Brain microvascular endothelial cell (primary cell): Measurements from ENCODE around the gene ABLIM2.
A peak's percentile ranks its signal among the peaks of the same experiment; 100 is the strongest.

Experiments used
- DNase-seq: peaks from one replicate; pipeline ENCODE4 v3.0.0-alpha.2; 2020
- H3K27ac ChIP-seq: fragments of 250-450 bp; sonication (Bioruptor Pico); 2 replicates; pipeline ENCODE4 v1.5.1; 2020; ENCODE audit warnings: mild to moderate bottlenecking, moderate library complexity
- H3K27me3 ChIP-seq: fragments of 250-450 bp; sonication (Bioruptor Pico); replicated peaks from 2 replicates; pipeline ENCODE4 v1.5.1; 2020; ENCODE audit warnings: mild to moderate bottlenecking
- H3K36me3 ChIP-seq: fragments of 250-450 bp; sonication (Bioruptor Pico); replicated peaks from 2 replicates; pipeline ENCODE4 v1.5.1; 2020; ENCODE audit warnings: mild to moderate bottlenecking
- H3K4me3 ChIP-seq: 2 replicates; pipeline ENCODE4 v1.5.1; 2011; ENCODE audit warnings: low read depth, mild to moderate bottlenecking, control low read depth, low read length, moderate library complexity
- in situ Hi-C: cut with HindIII; loops from 2 replicates; pipeline ENCODE4 v1.10.0; 2017; ENCODE audit warnings: low sequenced_read_pairs, low pct_ligation_motif_present
- TF ChIP-seq, protein P1 (sequence below): IDR thresholded peaks from 2 replicates; pipeline ENCODE4 v1.5.1; 2011; ENCODE audit warnings: low read depth, mild to moderate bottlenecking, moderate library complexity, low read length, control low read depth, inconsistent platforms; ENCODE audit errors: missing control alignments

ABLIM2 gene

DNA sequence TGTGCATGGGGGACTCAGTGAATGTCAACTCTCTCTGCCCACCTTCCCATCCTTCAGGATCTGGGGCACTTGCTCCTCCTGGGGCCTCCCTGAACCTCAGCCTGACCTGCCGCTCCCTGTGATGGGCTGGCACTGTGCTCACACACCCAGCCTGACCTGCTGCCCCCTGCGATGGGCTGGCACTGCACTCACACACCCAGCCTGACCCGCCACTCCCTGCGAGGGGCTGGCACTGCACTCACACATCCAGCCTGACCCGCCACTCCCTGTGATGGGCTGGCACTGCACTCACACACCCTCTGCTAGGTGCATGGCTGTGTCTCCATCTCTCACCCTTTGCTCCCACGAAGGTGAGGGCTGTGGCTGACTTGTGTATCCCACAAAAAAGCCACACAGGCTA is 103.4 kb downstream of the ABLIM2 start:
- in situ Hi-C loops: no loop called here
- Histone ChIP-seq H3K4me3 (no peak overlapping the region), H3K36me3 (no peaks in the 10 kb centered on the region), H3K27ac (no peak overlapping the region), H3K27me3 (peaks cover 3% of the 10 kb centered on the region)
- no peak for DNase-seq
- TF ChIP-seq, protein P1, sequence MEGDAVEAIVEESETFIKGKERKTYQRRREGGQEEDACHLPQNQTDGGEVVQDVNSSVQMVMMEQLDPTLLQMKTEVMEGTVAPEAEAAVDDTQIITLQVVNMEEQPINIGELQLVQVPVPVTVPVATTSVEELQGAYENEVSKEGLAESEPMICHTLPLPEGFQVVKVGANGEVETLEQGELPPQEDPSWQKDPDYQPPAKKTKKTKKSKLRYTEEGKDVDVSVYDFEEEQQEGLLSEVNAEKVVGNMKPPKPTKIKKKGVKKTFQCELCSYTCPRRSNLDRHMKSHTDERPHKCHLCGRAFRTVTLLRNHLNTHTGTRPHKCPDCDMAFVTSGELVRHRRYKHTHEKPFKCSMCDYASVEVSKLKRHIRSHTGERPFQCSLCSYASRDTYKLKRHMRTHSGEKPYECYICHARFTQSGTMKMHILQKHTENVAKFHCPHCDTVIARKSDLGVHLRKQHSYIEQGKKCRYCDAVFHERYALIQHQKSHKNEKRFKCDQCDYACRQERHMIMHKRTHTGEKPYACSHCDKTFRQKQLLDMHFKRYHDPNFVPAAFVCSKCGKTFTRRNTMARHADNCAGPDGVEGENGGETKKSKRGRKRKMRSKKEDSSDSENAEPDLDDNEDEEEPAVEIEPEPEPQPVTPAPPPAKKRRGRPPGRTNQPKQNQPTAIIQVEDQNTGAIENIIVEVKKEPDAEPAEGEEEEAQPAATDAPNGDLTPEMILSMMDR: no peak

DNA sequence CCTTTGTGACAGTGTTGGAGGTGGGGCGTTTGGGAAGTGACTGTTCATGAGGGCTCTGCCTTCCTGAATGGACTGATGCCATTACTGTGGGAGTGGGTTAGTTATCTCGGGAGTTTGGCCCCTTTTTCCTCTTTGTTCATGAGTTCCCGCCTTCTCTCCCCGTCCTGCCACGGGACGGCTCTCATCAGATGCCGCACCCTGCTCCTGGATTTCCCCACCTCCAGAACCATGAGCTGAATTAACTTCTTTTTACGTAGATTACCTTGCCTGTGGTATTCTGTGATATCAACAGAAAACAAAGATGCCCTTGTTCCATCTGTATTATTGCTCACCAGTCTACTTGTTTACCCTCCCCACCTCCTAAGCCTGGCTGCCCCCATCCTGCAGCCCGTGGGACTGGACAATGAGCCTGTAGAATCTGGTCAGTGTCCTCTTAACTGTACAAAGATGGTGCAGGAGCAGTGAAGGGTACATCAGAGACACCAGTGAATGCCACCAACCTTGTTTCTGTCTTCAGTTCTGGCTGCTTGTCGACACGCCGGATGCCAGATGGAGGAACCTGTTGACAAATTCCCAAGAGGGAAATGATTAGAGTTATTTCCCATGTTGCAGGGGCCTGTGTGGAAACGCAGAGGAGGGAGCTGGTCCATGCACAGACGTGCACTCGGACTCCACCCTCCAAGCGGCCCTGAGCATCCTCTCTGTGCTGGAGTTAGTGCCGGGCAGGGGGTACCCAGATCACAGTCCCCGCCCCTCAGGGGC is 104.7 kb downstream of the ABLIM2 start:
- in situ Hi-C loops: no loop called here
- DNase-seq: no peak
- TF ChIP-seq, protein P1: no peak
- no peak overlapping the region for H3K4me3 ChIP-seq
- H3K27ac ChIP-seq: no peak overlapping the region
- no peaks in the 10 kb centered on the region for H3K36me3 ChIP-seq
- peaks cover 7% of the 10 kb centered on the region for H3K27me3 ChIP-seq

DNA sequence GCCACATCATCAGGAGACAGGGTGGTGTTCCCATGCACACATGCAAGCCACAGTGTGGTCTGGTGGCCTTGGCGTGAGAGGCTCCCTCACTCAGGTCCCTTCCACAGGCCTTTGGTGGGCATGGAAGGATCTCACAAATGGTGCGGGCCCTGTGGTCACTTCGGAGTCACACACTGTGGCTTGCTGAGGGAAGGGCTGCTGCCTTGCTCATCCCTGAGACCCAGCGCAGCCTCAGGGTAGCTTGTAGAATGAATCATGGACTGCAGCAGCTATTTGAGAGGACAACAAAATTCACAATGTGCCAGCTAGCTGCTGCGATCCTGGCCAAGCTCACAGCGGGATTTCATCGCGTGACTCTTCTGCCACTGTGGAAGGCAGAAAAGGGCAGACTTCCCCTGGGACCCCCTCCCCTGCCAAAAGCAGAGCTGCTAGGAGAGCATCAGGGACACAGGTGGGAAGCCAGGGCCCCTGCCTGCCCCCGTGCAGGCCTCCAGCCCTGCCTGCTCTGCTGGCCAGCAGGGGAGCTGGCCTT is 106.4 kb downstream of the ABLIM2 start:
- in situ Hi-C loops: no loop called here
- Histone ChIP-seq H3K27ac (no peak overlapping the region), H3K27me3 (peaks cover 7% of the 10 kb centered on the region), H3K36me3 (no peaks in the 10 kb centered on the region), H3K4me3 (no peak overlapping the region)
- no peak for DNase-seq
- TF ChIP-seq, protein P1: no peak

DNA sequence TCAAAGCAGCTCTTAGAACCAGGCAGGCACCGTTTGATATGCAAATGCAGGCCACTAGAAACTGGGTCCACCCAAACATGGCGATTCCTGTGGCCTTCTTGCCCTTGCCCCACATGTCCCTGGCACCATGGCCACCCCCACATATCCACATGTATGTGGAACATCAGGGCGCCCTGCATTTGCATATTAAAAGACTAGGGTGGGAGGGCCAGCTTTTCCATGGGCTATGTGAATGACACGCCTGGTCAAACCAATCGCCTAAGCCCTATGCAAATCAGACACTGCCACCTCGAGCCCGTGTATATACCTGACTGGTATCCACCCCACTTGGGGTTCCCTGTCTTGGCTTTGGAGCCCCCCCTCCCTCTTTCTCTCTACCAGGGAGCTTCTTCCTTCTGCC is 107.0 kb downstream of the ABLIM2 start:
- H3K27ac ChIP-seq: no peak overlapping the region
- TF ChIP-seq, protein P1: no peak
- in situ Hi-C loops: no loop called here
- DNase-seq: no peak
- no peak overlapping the region for H3K4me3 ChIP-seq
- peaks cover 7% of the 10 kb centered on the region for H3K27me3 ChIP-seq
- H3K36me3 ChIP-seq: no peaks in the 10 kb centered on the region

DNA sequence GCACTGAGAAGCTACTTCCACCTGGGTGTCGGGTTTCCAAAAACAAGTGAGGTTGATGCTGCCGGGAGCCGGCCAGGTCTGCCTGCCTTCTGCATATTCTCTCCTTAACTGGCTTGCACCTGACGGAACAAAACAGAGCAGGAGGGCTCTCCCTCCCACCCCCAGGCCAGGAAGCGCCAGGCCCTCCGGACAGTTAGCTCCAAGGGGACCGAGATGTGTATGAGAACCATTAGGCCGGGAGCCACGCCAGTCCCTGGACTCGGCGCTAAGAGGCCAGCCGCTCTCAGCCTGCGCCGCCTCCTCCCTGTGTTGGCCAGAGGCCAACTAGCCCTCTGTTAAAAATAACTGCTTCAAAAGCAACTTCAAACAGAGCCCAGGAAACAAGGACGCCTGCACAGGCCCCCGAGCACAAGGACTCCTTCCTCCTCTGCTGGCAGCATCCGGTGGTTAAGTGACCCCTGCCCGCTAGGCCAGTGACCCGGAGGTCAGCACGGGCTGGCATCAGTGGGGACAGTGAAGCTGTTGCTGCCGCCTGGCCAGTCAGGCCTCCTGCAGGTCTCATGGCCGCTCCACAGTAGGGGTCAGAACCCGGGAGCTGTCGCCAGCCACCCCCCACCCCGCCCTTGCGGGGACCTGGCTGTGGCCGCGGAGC is 107.9 kb downstream of the ABLIM2 start:
- H3K4me3 ChIP-seq: no peak overlapping the region
- TF ChIP-seq, protein P1: no peak

DNA sequence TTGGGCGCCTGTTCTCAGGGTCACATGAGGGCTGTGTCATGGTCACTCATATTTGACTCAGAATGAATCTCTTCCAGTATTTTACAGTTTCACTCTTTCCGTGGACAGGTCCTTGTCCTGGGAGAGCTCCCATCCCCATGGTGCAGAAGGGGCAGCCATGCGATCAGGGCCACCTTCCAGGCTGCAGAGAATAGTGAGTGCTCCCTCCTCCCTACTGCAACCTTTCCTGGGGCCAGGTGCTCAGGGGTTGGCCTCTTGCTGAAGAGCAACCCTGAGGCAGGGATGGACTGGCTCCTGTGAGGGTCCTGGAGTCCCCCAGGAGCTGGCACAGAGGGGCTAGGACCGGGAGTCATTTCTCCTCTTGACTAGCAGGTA is 108.4 kb downstream of the ABLIM2 start:
- Histone ChIP-seq H3K27ac (no peak overlapping the region), H3K4me3 (no peak overlapping the region), H3K27me3 (peaks cover 12% of the 10 kb centered on the region), H3K36me3 (no peaks in the 10 kb centered on the region)
- in situ Hi-C loops: no loop called here
- DNase-seq: no peak
- TF ChIP-seq, protein P1: no peak

More for the DNA sequence above, 107.9 kb downstream of the ABLIM2 start:
- peak; percentile 19 for DNase-seq
- Histone ChIP-seq H3K27me3 (peaks cover 7% of the 10 kb centered on the region), H3K36me3 (no peaks in the 10 kb centered on the region), H3K27ac (no peak overlapping the region)
- in situ Hi-C loops: no loop called here
